Cardiac fibroblast (primary cell): Measurements from ENCODE around the gene SLC25A47.

Experiments
- DNase-seq, 2 donors: peaks; one replicate each; pipeline versions ENCODE4 v3.0.0 to v3.0.0-alpha.2; 2010; ENCODE audit warnings: low read depth in 2 of 2
- H3K4me3 ChIP-seq, 2 donors: replicated peaks in 1 of 2; 1 replicate in 1 of 2; 2 replicates in 1 of 2; pipeline ENCODE4 v1.5.1; 2011; ENCODE audit warnings: low read depth in 2 of 2, low read length in 2 of 2, mild to moderate bottlenecking in 2 of 2, moderate library complexity in 1 of 2
- CTCF ChIP-seq: IDR thresholded peaks from one replicate; pipeline ENCODE4 v1.5.1; 2011; ENCODE audit warnings: low read depth, mild to moderate bottlenecking, low read length, inconsistent platforms

The SLC25A47 gene

GRCh38 chr14:100298551-100299237, 24.4 kb upstream of the SLC25A47 start:
- no peak overlapping the region for H3K4me3 ChIP-seq
- no peak for TF ChIP-seq CTCF
- no peak for DNase-seq

- DNase-seq, result no peak
- no peak for TF ChIP-seq CTCF
- H3K4me3 ChIP-seq, result no peak overlapping the region
Observed at GRCh38 chr14:100299238-100299560, 23.9 kb upstream of the SLC25A47 start.

GRCh38 chr14:100302616-100303015, 20.5 kb upstream of the SLC25A47 start:
- TF ChIP-seq CTCF, result no peak
- DNase-seq, result no peak
- H3K4me3 ChIP-seq, result no peak overlapping the region

- TF ChIP-seq CTCF, result peak; percentile 76
Observed at GRCh38 chr14:100303179-100303578, 20.0 kb upstream of the SLC25A47 start.

GRCh38 chr14:100303925-100304324, 19.2 kb upstream of the SLC25A47 start:
- no peak for TF ChIP-seq CTCF
- no peak for DNase-seq
- no peak overlapping the region for H3K4me3 ChIP-seq

More at GRCh38 chr14:100303179-100303578, 20.0 kb upstream of the SLC25A47 start:
- DNase-seq, result peak in 1 of 2 donors; percentile 38
- H3K4me3 ChIP-seq, result no peak overlapping the region

GRCh38 chr14:100304825-100305323, 18.3 kb upstream of the SLC25A47 start:
- H3K4me3 ChIP-seq, result peak overlapping the region; percentile 67 to 75
- TF ChIP-seq CTCF, result no peak
- peak; percentile 39 to 57 for DNase-seq
